ENCODE data around the gene PER1.

DNA sequence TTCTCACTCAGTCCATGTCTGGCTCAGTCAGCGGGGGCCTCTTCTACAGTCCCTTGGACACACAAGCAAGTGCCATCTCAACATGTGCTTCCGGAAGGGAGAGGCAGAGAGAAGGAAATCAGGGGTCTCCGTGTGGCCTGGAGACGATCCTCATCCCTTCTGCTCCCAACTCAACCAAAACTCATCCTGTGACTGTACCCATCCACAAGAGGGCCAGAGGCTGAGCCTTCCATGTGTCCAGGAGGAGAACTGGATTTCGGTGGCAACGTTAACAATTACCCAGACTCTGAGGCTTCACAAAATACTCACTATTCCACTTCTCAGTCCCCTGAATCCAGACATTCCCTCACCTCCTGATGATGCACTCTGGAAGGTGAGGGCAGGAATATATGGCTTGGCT lies 56.8 kb downstream of the PER1 start:
- TF ChIP-seq YY1 (IDR thresholded peaks at IDR 0.05; ENCODE audit: low read depth, low read length), result no peak
- no peak for TF ChIP-seq JUND (IDR thresholded peaks at IDR 0.05; ENCODE audit: low read length)
- no peak for TF ChIP-seq RAD21 (IDR thresholded peaks at IDR 0.05 in 1 of 2, conservative IDR thresholded peaks at IDR 0.05 in 1 of 2; ENCODE audit: low read depth in 2 of 2, low read length in 2 of 2)
- no peak for TF ChIP-seq ZNF274 (IDR thresholded peaks at IDR 0.05; ENCODE audit: borderline replicate concordance, extremely low read depth, low read length)
- no peak for TF ChIP-seq TEAD4 (IDR thresholded peaks at IDR 0.05; ENCODE audit: low read depth, low read length)
- no peak for TF ChIP-seq BRCA1 (IDR thresholded peaks at IDR 0.05; ENCODE audit: low read depth, low read length)
- no peak for TF ChIP-seq EZH2 (IDR thresholded peaks at IDR 0.05; ENCODE audit: low read depth, low read length, severe bottlenecking)
- no peak for TF ChIP-seq POLR2AphosphoS5 (IDR thresholded peaks at IDR 0.05; ENCODE audit: low read depth, low read length)
- TF ChIP-seq MAFK (IDR thresholded peaks at IDR 0.05; ENCODE audit: low read depth, low read length), result no peak
- TF ChIP-seq SIX5 (IDR thresholded peaks at IDR 0.05; ENCODE audit: low read depth, low read length), result no peak
- no peak for TF ChIP-seq BCL11A (IDR thresholded peaks at IDR 0.05; ENCODE audit: low read depth in 2 of 2, low read length in 2 of 2)

Measured in H1 (cell line).